SU-DHL-6 (cell line): Measurements from ENCODE around the gene MISP.

Experiments used
- EZH2phosphoT487 ChIP-seq: fragments of 200-600 bp; sonication (generic), shearing (Covaris generic); conservative IDR thresholded peaks from 2 replicates; pipeline ENCODE4 v1.6.1; 2018; ENCODE audit warnings: mild to moderate bottlenecking, antibody characterized with exemption, low read length, moderate library complexity, mixed read lengths
- TF ChIP-seq, protein P1 (sequence below): fragments of 200-600 bp; sonication (generic); IDR thresholded peaks from one replicate; pipeline ENCODE4 v1.5.1; 2017; ENCODE audit warnings: antibody characterized with exemption, mild to moderate bottlenecking, low read length, moderate library complexity; ENCODE audit not compliant: insufficient read depth, poor library complexity, severe bottlenecking

DNA sequence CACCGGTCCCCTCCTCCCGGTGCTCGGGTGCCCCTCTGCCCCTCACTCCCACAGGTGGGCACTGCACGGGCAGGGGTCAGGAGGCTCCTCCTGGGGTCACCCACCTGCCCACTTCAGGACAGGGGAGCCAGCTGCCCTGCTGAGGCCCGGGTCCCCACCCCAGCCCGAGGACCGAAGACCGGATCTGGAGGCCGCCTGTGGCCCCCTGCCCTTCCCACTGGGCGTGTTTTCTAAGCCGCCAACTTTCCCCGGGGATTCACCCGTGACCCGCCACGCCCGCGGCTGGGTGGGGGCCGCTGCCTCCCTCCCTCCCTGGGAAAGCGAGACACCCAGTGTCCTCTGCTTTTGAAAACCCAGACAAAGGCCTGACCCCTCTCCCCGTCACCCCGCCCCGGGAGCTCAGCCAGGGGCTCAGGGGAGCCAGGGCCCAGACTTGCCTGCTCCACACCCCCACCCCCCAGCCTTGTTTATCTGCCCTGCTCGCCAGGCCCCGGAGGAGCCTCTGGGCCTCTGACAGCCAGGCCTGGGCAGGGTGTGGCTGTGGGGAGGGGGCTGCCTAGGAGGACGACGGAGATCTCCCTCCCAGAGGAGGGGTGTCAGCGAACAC lies 40.8 kb upstream of the MISP start:
- TF ChIP-seq, protein P1, sequence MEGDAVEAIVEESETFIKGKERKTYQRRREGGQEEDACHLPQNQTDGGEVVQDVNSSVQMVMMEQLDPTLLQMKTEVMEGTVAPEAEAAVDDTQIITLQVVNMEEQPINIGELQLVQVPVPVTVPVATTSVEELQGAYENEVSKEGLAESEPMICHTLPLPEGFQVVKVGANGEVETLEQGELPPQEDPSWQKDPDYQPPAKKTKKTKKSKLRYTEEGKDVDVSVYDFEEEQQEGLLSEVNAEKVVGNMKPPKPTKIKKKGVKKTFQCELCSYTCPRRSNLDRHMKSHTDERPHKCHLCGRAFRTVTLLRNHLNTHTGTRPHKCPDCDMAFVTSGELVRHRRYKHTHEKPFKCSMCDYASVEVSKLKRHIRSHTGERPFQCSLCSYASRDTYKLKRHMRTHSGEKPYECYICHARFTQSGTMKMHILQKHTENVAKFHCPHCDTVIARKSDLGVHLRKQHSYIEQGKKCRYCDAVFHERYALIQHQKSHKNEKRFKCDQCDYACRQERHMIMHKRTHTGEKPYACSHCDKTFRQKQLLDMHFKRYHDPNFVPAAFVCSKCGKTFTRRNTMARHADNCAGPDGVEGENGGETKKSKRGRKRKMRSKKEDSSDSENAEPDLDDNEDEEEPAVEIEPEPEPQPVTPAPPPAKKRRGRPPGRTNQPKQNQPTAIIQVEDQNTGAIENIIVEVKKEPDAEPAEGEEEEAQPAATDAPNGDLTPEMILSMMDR: no peak
- TF ChIP-seq EZH2phosphoT487: no peak
